SK-N-SH (cell line): ENCODE results near the gene RBM15B. TPM values are rescaled to one million over a fixed set of nuclear protein-coding genes. Genes with fewer than 3 reads are reported as not detected.

Source experiments
- CTCF ChIA-PET: fragments of 300-600, 350-600 bp; formaldehyde crosslinking; extraction: SDS; loops from one replicate; lab custom pipeline; 2021; lab: Yijun Ruan, JAX
- POLR2A ChIA-PET: fragments of 350-600 bp; sonication (Branson Sonifier 250); formaldehyde crosslinking; extraction: SDS; loops from one replicate; lab custom pipeline; 2020; ENCODE audit warnings: antibody characterized with exemption, inconsistent platforms; lab: Yijun Ruan, JAX
- DNase-seq: peaks from one replicate; pipeline ENCODE4 v3.0.0; 2012
- H2AFZ ChIP-seq: fragments of 200-600 bp; sonication (generic); 2 replicates; pipeline ENCODE4 v1.8.1; 2016; ENCODE audit warnings: antibody characterized with exemption, mild to moderate bottlenecking, low read depth
- H3F3A ChIP-seq: fragments of 200-600 bp; sonication (generic); replicated peaks from 2 replicates; pipeline ENCODE3; 2016; ENCODE audit warnings: antibody characterized with exemption, mild to moderate bottlenecking; ENCODE audit not compliant: insufficient read depth
- H3K27ac ChIP-seq, 2 experiments: fragments of 200-500 bp in 1 of 2; fragments of 200-600 bp in 1 of 2; sonication (Bioruptor generic) in 1 of 2; sonication (generic), shearing (Covaris generic) in 1 of 2; 2 replicates each; pipeline versions ENCODE4 v1.5.1 to v1.6.1; 2014 to 2016; ENCODE audit warnings: low read depth in 2 of 2, inconsistent platforms in 1 of 2, low read length in 1 of 2, mild to moderate bottlenecking in 1 of 2, mixed read lengths in 1 of 2
- H3K27me3 ChIP-seq: fragments of 200-600 bp; sonication (generic), shearing (Covaris generic); 2 replicates; pipeline ENCODE4 v1.6.1; 2016; ENCODE audit warnings: mixed run types; ENCODE audit not compliant: insufficient read depth
- H3K36me3 ChIP-seq, 2 experiments: fragments of 200-500 bp in 1 of 2; fragments of 200-600 bp in 1 of 2; sonication (Bioruptor generic) in 1 of 2; sonication (generic) in 1 of 2; replicated peaks in 1 of 2; 2 replicates each; pipeline versions ENCODE3 to v1.5.1; 2014 to 2016; ENCODE audit warnings: low read length in 1 of 2, mild to moderate bottlenecking in 1 of 2; ENCODE audit not compliant: insufficient read depth in 2 of 2, control insufficient read depth in 1 of 2
- H3K4me1 ChIP-seq, 2 experiments: fragments of 200-500 bp in 1 of 2; fragments of 200-600 bp in 1 of 2; sonication (Bioruptor generic) in 1 of 2; sonication (generic), shearing (Covaris generic) in 1 of 2; 2 replicates each; pipeline versions ENCODE4 v1.5.1 to v1.6.1; 2014 to 2016; ENCODE audit warnings: low read depth in 1 of 2, low read length in 1 of 2, mixed run types in 1 of 2; ENCODE audit not compliant: insufficient read depth in 2 of 2, control insufficient read depth in 1 of 2
- H3K4me2 ChIP-seq: fragments of 200-600 bp; sonication (generic), shearing (Covaris generic); 2 replicates; pipeline ENCODE4 v1.6.1; 2017; ENCODE audit warnings: mixed run types
- H3K4me3 ChIP-seq, 2 experiments: fragments of 200-500 bp in 1 of 2; fragments of 200-600 bp in 1 of 2; sonication (Bioruptor generic) in 1 of 2; sonication (generic), shearing (Covaris generic) in 1 of 2; 2 replicates each; pipeline versions ENCODE4 v1.5.1 to v1.8.1; 2014 to 2016; ENCODE audit warnings: low read depth in 2 of 2, inconsistent platforms in 1 of 2, low read length in 1 of 2, mild to moderate bottlenecking in 1 of 2, mixed read lengths in 1 of 2, moderate library complexity in 1 of 2
- H3K79me2 ChIP-seq: fragments of 200-600 bp; sonication (generic); 2 replicates; pipeline ENCODE4 v1.8.1; 2017; ENCODE audit warnings: mild to moderate bottlenecking; ENCODE audit not compliant: insufficient read depth
- H3K9ac ChIP-seq: fragments of 200-600 bp; sonication (generic); 2 replicates; pipeline ENCODE4 v1.6.1; 2017; ENCODE audit warnings: mixed run types
- H3K9me2 ChIP-seq: fragments of 200-600 bp; sonication (generic); 2 replicates; pipeline ENCODE4 v1.6.1; 2017; ENCODE audit warnings: mixed run types
- H3K9me3 ChIP-seq: fragments of 200-600 bp; sonication (generic); 2 replicates; pipeline ENCODE4 v1.6.1; 2017; ENCODE audit warnings: mixed run types, mild to moderate bottlenecking, moderate library complexity
- H4K20me1 ChIP-seq: fragments of 200-600 bp; sonication (generic); 2 replicates; pipeline ENCODE4 v1.6.1; 2017; ENCODE audit warnings: mild to moderate bottlenecking, mixed run types; ENCODE audit not compliant: insufficient read depth
- ELF1 ChIP-seq: IDR thresholded peaks from 2 replicates; pipeline ENCODE4 v1.4.0; 2012
- EP300 ChIP-seq, 2 experiments: IDR thresholded peaks; 2 replicates each; pipeline versions ENCODE4 v1.4.0 to v1.6.1; 2012; ENCODE audit warnings: borderline replicate concordance in 1 of 2, low read depth in 1 of 2, low read length in 1 of 2
- EZH2phosphoT487 ChIP-seq: fragments of 200-600 bp; sonication (generic); IDR thresholded peaks from 2 replicates; pipeline ENCODE4 v1.6.1; 2017; ENCODE audit warnings: low read depth, mixed run types, mild to moderate bottlenecking, antibody characterized with exemption, moderate library complexity, borderline replicate concordance
- FOXJ3 ChIP-seq: sonication (generic); formaldehyde crosslinking; IDR thresholded peaks from 2 replicates; pipeline ENCODE4 v1.5.1; 2020; ENCODE audit warnings: mild to moderate bottlenecking, missing genetic modification reagents
- FOXM1 ChIP-seq: IDR thresholded peaks from 2 replicates; pipeline ENCODE4 v1.4.0; 2012; ENCODE audit warnings: low read depth, mild to moderate bottlenecking
- GABPA ChIP-seq: IDR thresholded peaks from 2 replicates; pipeline ENCODE4 v1.4.0; 2012; ENCODE audit warnings: low read depth, mild to moderate bottlenecking
- GATA2 ChIP-seq: sonication (generic); formaldehyde crosslinking; IDR thresholded peaks from 2 replicates; pipeline ENCODE4 v1.5.0; 2020; ENCODE audit warnings: mild to moderate bottlenecking, missing genetic modification reagents
- MXI1 ChIP-seq: IDR thresholded peaks from 2 replicates; pipeline ENCODE4 v1.6.1; 2012; ENCODE audit warnings: mild to moderate bottlenecking, low read depth, low read length, improper control_type of control experiment
- NFIC ChIP-seq: IDR thresholded peaks from 2 replicates; pipeline ENCODE4 v1.4.0; 2012; ENCODE audit warnings: borderline replicate concordance
- POLR2AphosphoS5 ChIP-seq: IDR thresholded peaks from 2 replicates; pipeline ENCODE4 v1.6.1; 2012; ENCODE audit warnings: low read depth, low read length
- RAD21 ChIP-seq: IDR thresholded peaks from 2 replicates; pipeline ENCODE4 v1.6.1; 2012; ENCODE audit warnings: mild to moderate bottlenecking, low read length
- RCOR1 ChIP-seq: fragments of 150-350 bp; IDR thresholded peaks from 2 replicates; pipeline ENCODE4 v1.6.1; 2017; ENCODE audit warnings: antibody characterized with exemption, low read length
- RXRA ChIP-seq: IDR thresholded peaks from 2 replicates; pipeline ENCODE4 v1.4.0; 2012; ENCODE audit warnings: low read depth, mild to moderate bottlenecking, borderline replicate concordance
- TAF1 ChIP-seq: IDR thresholded peaks from 2 replicates; pipeline ENCODE4 v1.6.1; 2012; ENCODE audit warnings: low read depth, mild to moderate bottlenecking, low read length, moderate library complexity, borderline replicate concordance
- TCF12 ChIP-seq: IDR thresholded peaks from 2 replicates; pipeline ENCODE4 v1.4.0; 2012
- WGBS: methylation state at CpG from one replicate; pipeline ENCODE4 v1.1.6; 2017; ENCODE audit warnings: low lambda C conversion rate; 5-methylcytosine and 5-hydroxymethylcytosine counted together
- polyA plus RNA-seq, 3 experiments: library from polyadenylated mRNA; depleted of rRNA; stranded (reverse); fragments of >200 nt; gene quantifications; 2 replicates each; pipeline ENCODE4 v1.2.3, GENCODE V29; 2012
- TF ChIP-seq, protein P1 (sequence below): IDR thresholded peaks from 2 replicates; pipeline ENCODE4 v1.6.1; 2012; ENCODE audit warnings: mild to moderate bottlenecking, low read depth, low read length, moderate library complexity
- TF ChIP-seq, protein P2 (sequence below): IDR thresholded peaks from 2 replicates; pipeline ENCODE4 v1.4.0; 2012; ENCODE audit warnings: low read depth, borderline replicate concordance
- TF ChIP-seq, protein P3 (sequence below): IDR thresholded peaks from 2 replicates; pipeline ENCODE4 v1.4.0; 2012; ENCODE audit warnings: low read depth

RBM15B gene
- polyA plus RNA-seq, 1 of the 3 experiments (the other 2 are of a cell fraction) = 17.0 TPM

DNA sequence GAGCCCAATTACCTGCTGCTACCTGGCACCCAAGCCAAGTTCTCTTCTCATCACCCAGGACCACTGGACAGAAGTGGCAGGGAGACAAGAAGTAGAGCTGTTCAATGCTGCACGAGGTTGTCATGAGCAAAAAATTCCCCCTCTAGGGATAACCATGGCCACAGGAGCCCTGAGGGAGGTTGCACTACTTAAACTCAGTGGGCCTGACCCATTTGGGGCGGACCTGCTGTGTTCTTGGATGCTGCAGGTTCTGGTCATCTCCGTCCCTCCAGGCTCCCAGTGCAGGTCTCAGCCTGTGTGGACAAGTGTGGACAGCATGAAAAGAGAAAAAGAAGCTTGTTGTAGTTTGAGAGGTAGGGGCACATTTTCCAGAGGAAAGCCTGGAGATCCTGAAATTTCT is 32.1 kb upstream of the RBM15B start:
- Histone ChIP-seq H3K4me1 (no peaks in the 10 kb centered on the region), H3K4me3 (no peak overlapping the region), H3K27me3 (no peaks in the 10 kb centered on the region; the same call in 1 of the 2 replicates), H3K9me3 (no peaks in the 10 kb centered on the region), H3K9me2 (no peaks in the 10 kb centered on the region), H3K79me2 (no peaks in the 10 kb centered on the region), H3K4me2 (no peak overlapping the region), H3K9ac (no peak overlapping the region), H3K27ac (no peak overlapping the region), H2AFZ (no peak overlapping the region), H3K36me3 (no peaks in the 10 kb centered on the region), H4K20me1 (no peaks in the 10 kb centered on the region), H3F3A (no peaks in the 10 kb centered on the region)
- CTCF ChIA-PET = interaction anchor here (1.0 to 2.2 kb wide), 3 partner anchors 13 to 743 kb away, joined by 3 to 8 read pairs (median 4); no protein-coding TSS in a partner anchor
- DNase-seq = no peak
- POLR2A ChIA-PET = interaction anchor here (0.6 kb wide), 1 partner anchor 17 kb away, joined by 3 read pairs; no protein-coding TSS in a partner anchor
- WGBS = 25% methylated on average over 3 of the region's 3 CpGs
- TF ChIP-seq, protein P1, sequence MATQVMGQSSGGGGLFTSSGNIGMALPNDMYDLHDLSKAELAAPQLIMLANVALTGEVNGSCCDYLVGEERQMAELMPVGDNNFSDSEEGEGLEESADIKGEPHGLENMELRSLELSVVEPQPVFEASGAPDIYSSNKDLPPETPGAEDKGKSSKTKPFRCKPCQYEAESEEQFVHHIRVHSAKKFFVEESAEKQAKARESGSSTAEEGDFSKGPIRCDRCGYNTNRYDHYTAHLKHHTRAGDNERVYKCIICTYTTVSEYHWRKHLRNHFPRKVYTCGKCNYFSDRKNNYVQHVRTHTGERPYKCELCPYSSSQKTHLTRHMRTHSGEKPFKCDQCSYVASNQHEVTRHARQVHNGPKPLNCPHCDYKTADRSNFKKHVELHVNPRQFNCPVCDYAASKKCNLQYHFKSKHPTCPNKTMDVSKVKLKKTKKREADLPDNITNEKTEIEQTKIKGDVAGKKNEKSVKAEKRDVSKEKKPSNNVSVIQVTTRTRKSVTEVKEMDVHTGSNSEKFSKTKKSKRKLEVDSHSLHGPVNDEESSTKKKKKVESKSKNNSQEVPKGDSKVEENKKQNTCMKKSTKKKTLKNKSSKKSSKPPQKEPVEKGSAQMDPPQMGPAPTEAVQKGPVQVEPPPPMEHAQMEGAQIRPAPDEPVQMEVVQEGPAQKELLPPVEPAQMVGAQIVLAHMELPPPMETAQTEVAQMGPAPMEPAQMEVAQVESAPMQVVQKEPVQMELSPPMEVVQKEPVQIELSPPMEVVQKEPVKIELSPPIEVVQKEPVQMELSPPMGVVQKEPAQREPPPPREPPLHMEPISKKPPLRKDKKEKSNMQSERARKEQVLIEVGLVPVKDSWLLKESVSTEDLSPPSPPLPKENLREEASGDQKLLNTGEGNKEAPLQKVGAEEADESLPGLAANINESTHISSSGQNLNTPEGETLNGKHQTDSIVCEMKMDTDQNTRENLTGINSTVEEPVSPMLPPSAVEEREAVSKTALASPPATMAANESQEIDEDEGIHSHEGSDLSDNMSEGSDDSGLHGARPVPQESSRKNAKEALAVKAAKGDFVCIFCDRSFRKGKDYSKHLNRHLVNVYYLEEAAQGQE = no peak
- TF ChIP-seq RAD21 (no peak), FOXJ3 (CRISPR knock-in tag) (no peak), TCF12 (no peak), ELF1 (no peak), NFIC (no peak), RCOR1 (no peak)
- TF ChIP-seq, protein P2, sequence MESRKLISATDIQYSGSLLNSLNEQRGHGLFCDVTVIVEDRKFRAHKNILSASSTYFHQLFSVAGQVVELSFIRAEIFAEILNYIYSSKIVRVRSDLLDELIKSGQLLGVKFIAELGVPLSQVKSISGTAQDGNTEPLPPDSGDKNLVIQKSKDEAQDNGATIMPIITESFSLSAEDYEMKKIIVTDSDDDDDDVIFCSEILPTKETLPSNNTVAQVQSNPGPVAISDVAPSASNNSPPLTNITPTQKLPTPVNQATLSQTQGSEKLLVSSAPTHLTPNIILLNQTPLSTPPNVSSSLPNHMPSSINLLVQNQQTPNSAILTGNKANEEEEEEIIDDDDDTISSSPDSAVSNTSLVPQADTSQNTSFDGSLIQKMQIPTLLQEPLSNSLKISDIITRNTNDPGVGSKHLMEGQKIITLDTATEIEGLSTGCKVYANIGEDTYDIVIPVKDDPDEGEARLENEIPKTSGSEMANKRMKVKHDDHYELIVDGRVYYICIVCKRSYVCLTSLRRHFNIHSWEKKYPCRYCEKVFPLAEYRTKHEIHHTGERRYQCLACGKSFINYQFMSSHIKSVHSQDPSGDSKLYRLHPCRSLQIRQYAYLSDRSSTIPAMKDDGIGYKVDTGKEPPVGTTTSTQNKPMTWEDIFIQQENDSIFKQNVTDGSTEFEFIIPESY = no peak

DNA sequence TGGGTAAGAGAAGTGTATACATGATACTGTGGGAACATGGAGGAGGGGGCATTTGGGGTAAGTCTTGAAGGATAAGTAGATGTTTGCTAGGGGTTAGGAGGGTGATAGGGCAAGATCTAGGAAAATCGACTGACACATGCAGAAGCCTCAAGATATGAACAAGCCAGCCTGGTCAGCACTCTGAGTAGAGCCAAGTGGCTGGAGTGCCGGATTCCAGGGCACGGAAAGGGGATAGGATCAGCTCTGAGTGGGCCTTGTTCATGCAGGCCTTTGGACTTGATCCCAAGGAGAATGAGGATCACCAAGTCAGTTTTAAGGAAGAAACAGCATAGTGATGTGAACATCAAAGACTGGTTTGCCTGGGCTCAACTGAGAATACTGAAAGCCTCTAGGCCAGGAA is 30.3 kb upstream of the RBM15B start:
- no peaks in the 10 kb centered on the region for H3K9me2 ChIP-seq
- ChIA-PET POLR2A (no interaction called here), CTCF (interaction anchor here (2.2 kb wide), 1 partner anchor 11 kb away, joined by 8 read pairs; no protein-coding TSS in a partner anchor)
- no peak overlapping the region for H3K27ac ChIP-seq
- no peak overlapping the region for H3K9ac ChIP-seq
- no peaks in the 10 kb centered on the region for H3K4me1 ChIP-seq
- H3K4me2 ChIP-seq = no peak overlapping the region
- no peaks in the 10 kb centered on the region for H4K20me1 ChIP-seq
- no peak for DNase-seq
- H3K27me3 ChIP-seq = no peaks in the 10 kb centered on the region; the same call in 1 of the 2 replicates
- no peaks in the 10 kb centered on the region for H3K9me3 ChIP-seq
- no peaks in the 10 kb centered on the region for H3K79me2 ChIP-seq
- TF ChIP-seq EP300 (IDR thresholded peaks at IDR 0.05; ENCODE audit: borderline replicate concordance in 1 of 2, low read depth in 1 of 2, low read length in 1 of 2) (no peak), RXRA (no peak), NFIC (no peak), GATA2 (no peak), MXI1 (no peak), TAF1 (no peak), GABPA (no peak), FOXM1 (no peak), EZH2phosphoT487 (no peak), POLR2AphosphoS5 (no peak), RCOR1 (no peak)
- TF ChIP-seq, protein P2 = no peak
- TF ChIP-seq, protein P3, sequence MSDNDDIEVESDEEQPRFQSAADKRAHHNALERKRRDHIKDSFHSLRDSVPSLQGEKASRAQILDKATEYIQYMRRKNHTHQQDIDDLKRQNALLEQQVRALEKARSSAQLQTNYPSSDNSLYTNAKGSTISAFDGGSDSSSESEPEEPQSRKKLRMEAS = no peak
- TF ChIP-seq, all 33 proteins: peak for 0
- Histone ChIP-seq H3K4me3 (no peak overlapping the region), H3K36me3 (no peaks in the 10 kb centered on the region), H2AFZ (no peak overlapping the region), H3F3A (no peaks in the 10 kb centered on the region)
- WGBS = 49% methylated on average over 3 of the region's 3 CpGs
